ENCODE measurements around the gene IL6ST. TPM values are rescaled to one million over a fixed set of nuclear protein-coding genes. Genes with fewer than 3 reads are reported as not detected.

IL6ST gene
- total and polyA plus RNA-seq, 2 experiments from 2014 or later, result 219 to 503 TPM

- DNase-seq (ENCODE audit: low spot score), result no peak
- Histone ChIP-seq H3K9me2 (replicated peaks; ENCODE audit: insufficient read depth) (no peaks in the 10 kb centered on the region), H3K36me3 (replicated peaks; ENCODE audit: insufficient read depth, low read depth) (no peaks in the 10 kb centered on the region), H3K27ac (no peak overlapping the region), H3K79me2 (no peaks in the 10 kb centered on the region), H3K9me3 (ENCODE audit: low read depth) (no peaks in the 10 kb centered on the region), H3K4me2 (no peak overlapping the region), H4K20me1 (ENCODE audit: insufficient read depth, poor library complexity, severe bottlenecking) (no peaks in the 10 kb centered on the region), H2AFZ (no peak overlapping the region), H3K27me3 (no peaks in the 10 kb centered on the region), H3K4me1 (ENCODE audit: insufficient read depth) (no peaks in the 10 kb centered on the region), H3K4me3 (no peak overlapping the region)
- no peak for TF ChIP-seq CTCF (IDR thresholded peaks at IDR 0.05; ENCODE audit: poor library complexity)
- no peak for TF ChIP-seq EZH2phosphoT487 (IDR thresholded peaks at IDR 0.05; ENCODE audit: low read depth, severe bottlenecking, unreplicated experiment)
- no peak for TF ChIP-seq EZH2 (IDR thresholded peaks at IDR 0.05; ENCODE audit: borderline replicate concordance)
- WGBS (ENCODE audit: low lambda C conversion rate, missing lambda C conversion rate), result 78% methylated on average over 2 of the region's 2 CpGs
Observed at GRCh38 chr5:55896663-55897062, 98.1 kb downstream of the IL6ST start.

- Histone ChIP-seq H3K27me3 (no peaks in the 10 kb centered on the region), H3K4me1 (ENCODE audit: insufficient read depth) (no peaks in the 10 kb centered on the region), H3K36me3 (replicated peaks; ENCODE audit: insufficient read depth, low read depth) (no peaks in the 10 kb centered on the region), H3K79me2 (no peaks in the 10 kb centered on the region), H3K4me2 (no peak overlapping the region), H2AFZ (no peak overlapping the region), H3K9me2 (replicated peaks; ENCODE audit: insufficient read depth) (no peaks in the 10 kb centered on the region), H3K27ac (no peak overlapping the region), H4K20me1 (ENCODE audit: insufficient read depth, poor library complexity, severe bottlenecking) (no peaks in the 10 kb centered on the region), H3K9me3 (ENCODE audit: low read depth) (no peaks in the 10 kb centered on the region), H3K4me3 (no peak overlapping the region)
- WGBS (ENCODE audit: low lambda C conversion rate, missing lambda C conversion rate), result 100% methylated on average over 2 of the region's 2 CpGs
- DNase-seq (ENCODE audit: low spot score), result no peak
- TF ChIP-seq CTCF (IDR thresholded peaks at IDR 0.05; ENCODE audit: poor library complexity) (no peak), EZH2phosphoT487 (IDR thresholded peaks at IDR 0.05; ENCODE audit: low read depth, severe bottlenecking, unreplicated experiment) (no peak), EZH2 (IDR thresholded peaks at IDR 0.05; ENCODE audit: borderline replicate concordance) (no peak)
Observed at GRCh38 chr5:55896238-55896637, 98.5 kb downstream of the IL6ST start.

GRCh38 chr5:55895346-55895745 is 99.4 kb downstream of the IL6ST start:
- 94% methylated on average over 3 of the region's 3 CpGs for WGBS (ENCODE audit: low lambda C conversion rate, missing lambda C conversion rate)
- TF ChIP-seq EZH2 (IDR thresholded peaks at IDR 0.05; ENCODE audit: borderline replicate concordance) (no peak), CTCF (IDR thresholded peaks at IDR 0.05; ENCODE audit: poor library complexity) (no peak), EZH2phosphoT487 (IDR thresholded peaks at IDR 0.05; ENCODE audit: low read depth, severe bottlenecking, unreplicated experiment) (no peak)
- Histone ChIP-seq H3K4me2 (no peak overlapping the region), H3K79me2 (no peaks in the 10 kb centered on the region), H2AFZ (no peak overlapping the region), H3K4me1 (ENCODE audit: insufficient read depth) (no peaks in the 10 kb centered on the region), H3K36me3 (replicated peaks; ENCODE audit: insufficient read depth, low read depth) (no peaks in the 10 kb centered on the region), H3K9me2 (replicated peaks; ENCODE audit: insufficient read depth) (no peaks in the 10 kb centered on the region), H4K20me1 (ENCODE audit: insufficient read depth, poor library complexity, severe bottlenecking) (no peaks in the 10 kb centered on the region), H3K27me3 (no peaks in the 10 kb centered on the region), H3K27ac (no peak overlapping the region), H3K4me3 (no peak overlapping the region), H3K9me3 (ENCODE audit: low read depth) (no peaks in the 10 kb centered on the region)
- no peak for DNase-seq (ENCODE audit: low spot score)

- no peak overlapping the region for H3K27ac ChIP-seq
- no peak for TF ChIP-seq CTCF (IDR thresholded peaks at IDR 0.05; ENCODE audit: poor library complexity)
- no peak for TF ChIP-seq EZH2 (IDR thresholded peaks at IDR 0.05; ENCODE audit: borderline replicate concordance)
- no peak for TF ChIP-seq EZH2phosphoT487 (IDR thresholded peaks at IDR 0.05; ENCODE audit: low read depth, severe bottlenecking, unreplicated experiment)
- no peak overlapping the region for H3K4me3 ChIP-seq
- H2AFZ ChIP-seq, result no peak overlapping the region
- H3K9me2 ChIP-seq (replicated peaks; ENCODE audit: insufficient read depth), result no peaks in the 10 kb centered on the region
- H3K36me3 ChIP-seq (replicated peaks; ENCODE audit: insufficient read depth, low read depth), result no peaks in the 10 kb centered on the region
- WGBS (ENCODE audit: low lambda C conversion rate, missing lambda C conversion rate), result 64% methylated on average over 3 of the region's 3 CpGs
- no peaks in the 10 kb centered on the region for H4K20me1 ChIP-seq (ENCODE audit: insufficient read depth, poor library complexity, severe bottlenecking)
- H3K79me2 ChIP-seq, result no peaks in the 10 kb centered on the region
- no peak for DNase-seq (ENCODE audit: low spot score)
- H3K4me1 ChIP-seq (ENCODE audit: insufficient read depth), result no peaks in the 10 kb centered on the region
- no peaks in the 10 kb centered on the region for H3K27me3 ChIP-seq
- no peak overlapping the region for H3K4me2 ChIP-seq
- H3K9me3 ChIP-seq (ENCODE audit: low read depth), result no peaks in the 10 kb centered on the region
Observed at GRCh38 chr5:55894135-55894534, 100.6 kb downstream of the IL6ST start.
